ENCODE measurements around the gene RAB10.

Gene RAB10

GRCh38 chr2:26033270-26033817 lies 540 bp upstream of the RAB10 start:
- TF ChIP-seq CTCF (IDR thresholded peaks at IDR 0.05; ENCODE audit: low read depth, low read length, missing control alignments), result no peak
- in situ Hi-C loops (cut with HindIII; ENCODE audit: low pct_ligation_motif_present, low sequenced_read_pairs), result no loop called here
- H3K4me3 ChIP-seq (ENCODE audit: low read depth, low read length), result peak overlapping the region; percentile 99
- peak; percentile 83 for DNase-seq
- peak overlapping the region; percentile 76 for H3K27ac ChIP-seq
- H3K27me3 ChIP-seq (replicated peaks), result no peaks in the 10 kb centered on the region
- no peaks in the 10 kb centered on the region for H3K36me3 ChIP-seq (replicated peaks)

GRCh38 chr2:26034637-26034992 lies 731 bp downstream of the RAB10 start:
- Histone ChIP-seq H3K27ac (peak overlapping the region; percentile 70), H3K27me3 (replicated peaks) (no peaks in the 10 kb centered on the region), H3K36me3 (replicated peaks) (no peaks in the 10 kb centered on the region), H3K4me3 (ENCODE audit: low read depth, low read length) (peak overlapping the region; percentile 99)
- TF ChIP-seq CTCF (IDR thresholded peaks at IDR 0.05; ENCODE audit: low read depth, low read length, missing control alignments), result no peak
- in situ Hi-C loops (cut with HindIII; ENCODE audit: low pct_ligation_motif_present, low sequenced_read_pairs), result no loop called here
- no peak for DNase-seq

GRCh38 chr2:26035090-26035743 lies 1.3 kb downstream of the RAB10 start:
- Histone ChIP-seq H3K36me3 (replicated peaks) (peaks cover 2% of the 10 kb centered on the region), H3K4me3 (ENCODE audit: low read depth, low read length) (peak overlapping the region; percentile 99), H3K27me3 (replicated peaks) (no peaks in the 10 kb centered on the region), H3K27ac (peak overlapping the region; percentile 70)
- DNase-seq, result no peak
- in situ Hi-C loops (cut with HindIII; ENCODE audit: low pct_ligation_motif_present, low sequenced_read_pairs), result no loop called here
- TF ChIP-seq CTCF (IDR thresholded peaks at IDR 0.05; ENCODE audit: low read depth, low read length, missing control alignments), result no peak

- in situ Hi-C loops (cut with HindIII; ENCODE audit: low pct_ligation_motif_present, low sequenced_read_pairs), result no loop called here
Measured at GRCh38 chr2:26039603-26040323, 5.9 kb downstream of the RAB10 start.

GRCh38 chr2:26043109-26043508 lies 9.2 kb downstream of the RAB10 start:
- no peak overlapping the region for H3K4me3 ChIP-seq (ENCODE audit: low read depth, low read length)
- TF ChIP-seq CTCF (IDR thresholded peaks at IDR 0.05; ENCODE audit: low read depth, low read length, missing control alignments), result no peak
- H3K27me3 ChIP-seq (replicated peaks), result no peaks in the 10 kb centered on the region
- in situ Hi-C loops (cut with HindIII; ENCODE audit: low pct_ligation_motif_present, low sequenced_read_pairs), result no loop called here
- peaks cover 8% of the 10 kb centered on the region for H3K36me3 ChIP-seq (replicated peaks)
- DNase-seq, result no peak
- H3K27ac ChIP-seq, result no peak overlapping the region

More at GRCh38 chr2:26039603-26040323, 5.9 kb downstream of the RAB10 start:
- H3K4me3 ChIP-seq (ENCODE audit: low read depth, low read length), result no peak overlapping the region
- H3K27ac ChIP-seq, result no peak overlapping the region
- H3K27me3 ChIP-seq (replicated peaks), result no peaks in the 10 kb centered on the region
- no peak for TF ChIP-seq CTCF (IDR thresholded peaks at IDR 0.05; ENCODE audit: low read depth, low read length, missing control alignments)
- H3K36me3 ChIP-seq (replicated peaks), result peaks cover 8% of the 10 kb centered on the region
- DNase-seq, result no peak
